Endodermal cell (in vitro differentiated cells): ENCODE results near the gene CCDC92. TPM values are rescaled to one million over a fixed set of nuclear protein-coding genes. Genes with fewer than 3 reads are reported as not detected.

Experiments
- DNase-seq: peaks from one replicate; pipeline ENCODE4 v3.0.0-alpha.2; 2017
- H3K27ac ChIP-seq: 2 replicates; pipeline ENCODE4 v1.5.1; 2013; ENCODE audit warnings: mild to moderate bottlenecking, low read depth, low read length, moderate library complexity
- H3K27me3 ChIP-seq: 2 replicates; pipeline ENCODE4 v1.6.1; 2013; ENCODE audit warnings: mild to moderate bottlenecking, low read length, moderate library complexity; ENCODE audit not compliant: insufficient read depth, control insufficient read depth, poor library complexity, severe bottlenecking
- H3K36me3 ChIP-seq: 2 replicates; pipeline ENCODE4 v1.7.0; 2013; ENCODE audit warnings: mild to moderate bottlenecking, low read length, moderate library complexity; ENCODE audit not compliant: control insufficient read depth, insufficient read depth
- H3K4me1 ChIP-seq: one replicate; pipeline ENCODE4 v1.7.0; 2013; ENCODE audit warnings: low read length; ENCODE audit not compliant: control insufficient read depth, insufficient read depth
- H3K4me3 ChIP-seq: 2 replicates; pipeline ENCODE4 v1.5.1; 2013; ENCODE audit warnings: mild to moderate bottlenecking, low read length, moderate library complexity
- H3K9ac ChIP-seq: 2 replicates; pipeline ENCODE4 v1.6.1; 2013; ENCODE audit warnings: mild to moderate bottlenecking, low read length, moderate library complexity; ENCODE audit not compliant: poor library complexity, severe bottlenecking; ENCODE audit errors: extremely low read depth
- H3K9me3 ChIP-seq: 2 replicates; pipeline ENCODE4 v1.6.1; 2013; ENCODE audit warnings: mild to moderate bottlenecking, low read length, moderate library complexity; ENCODE audit not compliant: control insufficient read depth
- H3K27ac Mint-ChIP-seq: 2 replicates; pipeline ENCODE4 v1.8.0; 2020; ENCODE audit warnings: mixed read lengths
- H3K27me3 Mint-ChIP-seq: 2 replicates; pipeline ENCODE4 v1.8.0; 2021; ENCODE audit warnings: mild to moderate bottlenecking, mixed read lengths; ENCODE audit not compliant: insufficient read depth
- H3K36me3 Mint-ChIP-seq: 2 replicates; pipeline ENCODE4 v1.8.0; 2020; ENCODE audit warnings: low read depth, mixed read lengths
- H3K4me1 Mint-ChIP-seq: 2 replicates; pipeline ENCODE4 v1.8.0; 2020; ENCODE audit warnings: mixed read lengths
- H3K4me3 Mint-ChIP-seq: 2 replicates; pipeline ENCODE4 v1.8.0; 2020; ENCODE audit warnings: mild to moderate bottlenecking, moderate library complexity, mixed read lengths
- H3K9me3 Mint-ChIP-seq: 2 replicates; pipeline ENCODE4 v1.8.0; 2020; ENCODE audit warnings: mild to moderate bottlenecking, mixed read lengths
- WGBS, 2 experiments: methylation state at CpG; one replicate each; pipeline versions ENCODE4 v1.1.5 to v1.1.7; 2013; ENCODE audit warnings: missing lambda C conversion rate in 2 of 2, mixed read lengths in 1 of 2; ENCODE audit not compliant: insufficient coverage in 1 of 2, insufficient read length in 1 of 2; 5-methylcytosine and 5-hydroxymethylcytosine counted together
- total RNA-seq, 2 donors: library from RNA; stranded (reverse); fragmentation: NEBNext Ultra II Directional in 1 of 2; extraction: Animal tissue kit (Norgen Biotek cat#: 25700) in 1 of 2; gene quantifications; 2 replicates in 1 of 2; 3 replicates in 1 of 2; pipeline ENCODE4 v1.2.1, GENCODE V29; 2021
- TF ChIP-seq, protein P1 (sequence below): fragments of 200-600 bp; sonication (generic); conservative IDR thresholded peaks from 2 replicates; pipeline ENCODE4 v1.5.0; 2021; ENCODE audit warnings: antibody characterized with exemption, mild to moderate bottlenecking

The CCDC92 gene
- total RNA-seq, 2 donors from 2014 or later: 37.9 to 45.1 TPM

DNA sequence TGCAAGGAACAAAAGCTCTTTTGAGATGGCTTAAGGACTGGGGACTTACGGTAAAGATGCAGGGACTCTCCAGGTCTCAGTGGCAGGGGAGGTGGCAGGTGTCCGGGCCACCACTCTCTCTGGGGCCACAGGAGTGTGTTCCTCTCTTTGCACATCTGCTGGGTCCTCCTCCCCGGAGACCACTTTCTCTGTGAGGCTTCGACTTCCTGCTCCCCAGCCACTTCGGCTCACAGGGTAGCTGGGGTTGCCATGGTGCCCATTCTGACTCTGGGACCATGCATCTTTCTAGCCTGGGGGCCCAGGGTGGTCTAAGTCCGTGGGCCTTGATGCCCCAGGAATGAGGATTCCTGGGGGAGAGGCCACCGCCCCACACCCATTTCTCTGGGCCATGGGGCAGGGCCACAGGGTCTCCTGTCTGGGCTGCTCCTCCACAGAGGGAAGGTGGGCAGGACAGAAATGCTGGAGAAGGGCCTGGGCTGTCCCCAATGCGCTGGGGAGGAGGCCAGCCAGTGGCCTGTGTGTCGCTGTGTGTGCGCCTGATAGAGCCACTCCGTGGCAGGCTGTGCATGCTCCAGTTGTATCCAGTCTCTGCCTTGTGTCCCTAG, 38.5 kb downstream of the CCDC92 start:
- Histone ChIP-seq H3K9me3 (no peaks in the 10 kb centered on the region), H3K4me3 (no peak overlapping the region), H3K9ac (no peak overlapping the region), H3K36me3 (no peaks in the 10 kb centered on the region), H3K27ac (no peak overlapping the region), H3K27me3 (no peaks in the 10 kb centered on the region), H3K4me1 (no peaks in the 10 kb centered on the region)
- H3K4me3 Mint-ChIP-seq: no peak overlapping the region
- H3K36me3 Mint-ChIP-seq: peaks cover 13% of the 10 kb centered on the region
- H3K27ac Mint-ChIP-seq: no peak overlapping the region
- 92 to 97% methylated on average over 5 to 11 of the region's 11 CpGs for WGBS, 2 experiments
- H3K4me1 Mint-ChIP-seq: no peaks in the 10 kb centered on the region
- TF ChIP-seq, protein P1, sequence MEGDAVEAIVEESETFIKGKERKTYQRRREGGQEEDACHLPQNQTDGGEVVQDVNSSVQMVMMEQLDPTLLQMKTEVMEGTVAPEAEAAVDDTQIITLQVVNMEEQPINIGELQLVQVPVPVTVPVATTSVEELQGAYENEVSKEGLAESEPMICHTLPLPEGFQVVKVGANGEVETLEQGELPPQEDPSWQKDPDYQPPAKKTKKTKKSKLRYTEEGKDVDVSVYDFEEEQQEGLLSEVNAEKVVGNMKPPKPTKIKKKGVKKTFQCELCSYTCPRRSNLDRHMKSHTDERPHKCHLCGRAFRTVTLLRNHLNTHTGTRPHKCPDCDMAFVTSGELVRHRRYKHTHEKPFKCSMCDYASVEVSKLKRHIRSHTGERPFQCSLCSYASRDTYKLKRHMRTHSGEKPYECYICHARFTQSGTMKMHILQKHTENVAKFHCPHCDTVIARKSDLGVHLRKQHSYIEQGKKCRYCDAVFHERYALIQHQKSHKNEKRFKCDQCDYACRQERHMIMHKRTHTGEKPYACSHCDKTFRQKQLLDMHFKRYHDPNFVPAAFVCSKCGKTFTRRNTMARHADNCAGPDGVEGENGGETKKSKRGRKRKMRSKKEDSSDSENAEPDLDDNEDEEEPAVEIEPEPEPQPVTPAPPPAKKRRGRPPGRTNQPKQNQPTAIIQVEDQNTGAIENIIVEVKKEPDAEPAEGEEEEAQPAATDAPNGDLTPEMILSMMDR: no peak
- DNase-seq: no peak
- peaks cover 3% of the 10 kb centered on the region for H3K27me3 Mint-ChIP-seq
- H3K9me3 Mint-ChIP-seq: no peaks in the 10 kb centered on the region

DNA sequence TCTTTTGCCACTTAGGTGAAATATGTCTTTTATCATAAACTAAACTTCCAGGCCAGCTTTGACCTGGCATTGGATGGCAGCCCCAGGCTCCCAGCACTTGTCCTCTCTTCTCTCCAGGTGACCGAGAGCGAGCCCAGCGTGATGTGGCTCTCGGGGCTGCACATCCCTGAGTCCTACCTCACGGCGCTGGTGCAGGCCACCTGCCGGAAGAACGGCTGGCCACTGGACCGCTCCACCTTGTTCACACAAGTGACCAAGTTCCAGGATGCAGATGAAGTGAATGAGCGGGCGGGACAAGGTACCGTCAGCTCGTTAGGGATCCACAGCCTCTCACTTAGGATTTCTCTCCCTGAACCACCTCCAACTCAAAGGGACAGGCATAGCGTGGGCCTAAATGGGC, 39.4 kb downstream of the CCDC92 start:
- H3K9me3 Mint-ChIP-seq: no peaks in the 10 kb centered on the region
- no peaks in the 10 kb centered on the region for H3K4me1 Mint-ChIP-seq
- 94 to 95% methylated on average over 12 to 14 of the region's 14 CpGs for whole genome bisulfite sequencing, 2 experiments
- TF ChIP-seq, protein P1: no peak
- H3K27me3 ChIP-seq: no peaks in the 10 kb centered on the region
- no peak overlapping the region for H3K9ac ChIP-seq
- H3K9me3 ChIP-seq: no peaks in the 10 kb centered on the region
- no peak overlapping the region for H3K4me3 Mint-ChIP-seq
- H3K36me3 ChIP-seq: no peaks in the 10 kb centered on the region
- H3K4me3 ChIP-seq: no peak overlapping the region
- peaks cover 13% of the 10 kb centered on the region for H3K36me3 Mint-ChIP-seq
- no peak for DNase-seq
- no peak overlapping the region for H3K27ac ChIP-seq
- peaks cover 3% of the 10 kb centered on the region for H3K27me3 Mint-ChIP-seq
- no peaks in the 10 kb centered on the region for H3K4me1 ChIP-seq
- no peak overlapping the region for H3K27ac Mint-ChIP-seq

DNA sequence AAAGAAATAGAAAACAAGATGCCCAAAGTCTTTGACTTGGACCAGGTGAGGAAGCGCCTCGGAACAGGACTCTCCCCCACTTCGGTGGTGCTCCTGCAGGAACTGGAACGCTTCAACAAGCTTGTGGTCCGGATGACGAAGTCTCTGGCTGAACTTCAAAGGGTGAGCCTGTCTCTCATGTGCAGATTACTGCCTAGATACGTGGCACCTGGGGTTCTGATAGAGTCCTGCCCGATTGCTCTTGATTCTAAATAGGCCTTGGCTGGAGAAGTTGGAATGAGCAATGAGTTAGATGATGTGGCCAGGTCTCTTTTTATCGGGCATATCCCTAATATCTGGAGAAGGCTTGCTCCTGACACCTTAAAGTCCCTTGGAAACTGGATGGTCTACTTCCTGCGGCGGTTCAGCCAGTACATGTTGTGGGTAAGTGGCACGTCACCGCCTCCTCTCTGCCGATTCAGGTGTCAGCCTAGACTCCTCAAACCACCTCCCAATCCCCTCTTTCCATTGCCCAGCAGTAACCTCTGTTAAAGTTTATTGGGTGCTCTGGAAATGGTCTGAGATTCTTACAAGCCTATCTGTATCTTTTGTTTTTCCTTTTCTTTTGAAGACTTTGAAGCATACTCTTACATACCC, 40.8 kb downstream of the CCDC92 start:
- H3K4me1 Mint-ChIP-seq: no peaks in the 10 kb centered on the region
- Histone ChIP-seq H3K4me1 (no peaks in the 10 kb centered on the region), H3K9me3 (no peaks in the 10 kb centered on the region), H3K27me3 (no peaks in the 10 kb centered on the region), H3K9ac (no peak overlapping the region), H3K27ac (no peak overlapping the region), H3K36me3 (no peaks in the 10 kb centered on the region), H3K4me3 (no peak overlapping the region)
- 91 to 93% methylated on average over 11 to 14 of the region's 14 CpGs for WGBS, 2 experiments
- peaks cover 8% of the 10 kb centered on the region for H3K36me3 Mint-ChIP-seq
- H3K27me3 Mint-ChIP-seq: peaks cover 5% of the 10 kb centered on the region
- no peak overlapping the region for H3K27ac Mint-ChIP-seq
- H3K4me3 Mint-ChIP-seq: no peak overlapping the region
- TF ChIP-seq, protein P1: no peak
- no peaks in the 10 kb centered on the region for H3K9me3 Mint-ChIP-seq
- no peak for DNase-seq
